ENCODE data around the gene NF1.

Gene NF1

DNA sequence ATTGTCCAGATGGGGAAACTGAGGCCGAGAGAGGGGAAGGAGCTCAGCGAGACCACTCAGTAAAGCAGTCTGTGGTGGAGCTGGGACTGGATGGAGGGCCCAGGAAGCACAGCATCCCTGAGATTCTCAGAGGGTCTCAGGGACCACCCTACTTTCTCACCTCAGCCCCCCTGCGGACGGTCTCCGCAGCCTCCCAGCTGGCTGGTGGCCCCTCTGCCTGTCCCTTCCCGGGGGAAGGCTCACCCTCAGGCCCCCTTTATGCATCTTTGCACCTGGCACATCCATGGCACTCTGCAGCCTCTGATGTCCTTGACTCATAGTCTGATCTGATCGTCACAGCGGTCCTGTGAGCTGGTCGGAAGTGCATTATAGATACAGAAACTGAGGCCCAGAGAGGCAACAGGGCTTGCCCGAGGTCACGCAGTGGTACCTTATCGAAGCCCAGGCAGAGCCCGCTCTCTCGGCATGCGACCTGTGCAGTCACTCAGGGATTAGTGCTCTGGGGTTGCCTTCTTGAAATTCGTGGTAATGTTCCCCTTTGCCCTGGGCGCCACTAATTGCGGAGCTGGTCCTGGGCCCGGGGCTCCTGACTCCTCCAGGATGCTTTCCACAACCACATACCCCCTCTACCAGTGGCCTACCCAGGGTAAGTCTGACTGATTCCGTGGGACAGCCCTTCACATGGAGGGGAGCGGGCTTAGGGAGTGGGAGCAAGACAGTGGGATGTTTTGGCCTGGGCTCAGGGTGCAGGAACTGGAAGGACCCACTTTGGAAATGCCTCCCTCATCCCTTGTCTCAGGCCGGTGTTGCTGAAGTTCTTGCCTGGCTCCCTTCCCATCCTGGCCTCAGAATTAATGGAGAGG, 321.1 kb downstream of the NF1 start:
- no peak for DNase-seq

DNA sequence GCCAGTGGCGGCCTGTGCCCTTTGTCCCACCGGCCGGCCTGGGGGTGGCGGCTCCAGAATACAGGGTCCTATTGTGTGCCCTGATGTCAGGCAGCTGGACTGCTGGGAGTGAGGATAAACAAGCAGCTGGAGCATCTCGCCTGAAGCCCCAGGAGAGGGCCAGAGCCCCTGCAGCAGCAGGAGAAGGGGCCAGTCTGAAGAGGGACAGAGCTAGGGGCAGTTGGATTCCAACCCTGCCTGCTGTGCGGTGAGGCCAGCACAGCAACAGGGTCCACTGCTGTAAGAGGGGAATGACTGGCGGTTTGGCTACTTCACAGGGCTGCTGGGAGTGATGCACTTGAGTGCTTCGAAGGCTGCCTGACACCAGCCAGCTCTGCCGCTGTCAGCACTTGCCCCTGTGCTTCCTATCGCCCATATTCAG, 321.7 kb downstream of the NF1 start:
- DNase-seq: peak; percentile 27

DNA sequence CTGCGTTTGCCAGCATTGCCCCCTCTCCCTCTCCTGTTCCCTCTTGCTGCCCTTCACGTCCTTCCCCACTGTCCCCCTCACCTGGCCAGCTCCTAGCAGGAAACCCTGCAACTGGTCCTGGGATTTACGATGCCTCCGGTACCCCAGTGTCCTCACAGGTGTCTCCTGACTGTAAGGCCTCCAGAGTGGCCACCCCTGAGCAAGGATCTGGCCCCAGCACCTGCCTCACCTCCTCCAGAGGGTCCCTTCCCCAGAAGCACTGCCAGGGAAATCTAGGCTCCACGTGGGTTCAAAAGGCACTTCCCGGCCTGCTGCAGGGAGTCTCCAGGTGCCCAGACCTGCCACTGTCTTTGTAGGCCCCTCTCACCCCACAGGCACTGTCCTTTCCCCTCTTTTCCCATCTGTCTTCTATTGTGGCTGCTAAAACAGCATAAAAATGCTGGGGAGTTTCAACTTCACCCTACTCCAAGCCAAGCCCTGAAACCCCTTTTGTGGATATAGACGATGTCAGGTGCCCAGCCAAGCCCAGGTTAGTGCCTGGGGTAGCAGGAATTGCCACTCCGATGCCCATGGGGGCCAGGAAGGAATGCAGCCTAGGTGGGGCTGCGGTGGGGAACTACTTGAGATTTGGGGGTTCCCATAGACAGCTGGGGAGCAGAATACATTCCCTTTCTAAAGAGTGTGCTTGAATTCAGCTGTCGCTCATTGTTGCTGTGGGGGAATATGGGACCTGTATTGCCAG, 322.4 kb downstream of the NF1 start:
- DNase-seq: no peak

DNA sequence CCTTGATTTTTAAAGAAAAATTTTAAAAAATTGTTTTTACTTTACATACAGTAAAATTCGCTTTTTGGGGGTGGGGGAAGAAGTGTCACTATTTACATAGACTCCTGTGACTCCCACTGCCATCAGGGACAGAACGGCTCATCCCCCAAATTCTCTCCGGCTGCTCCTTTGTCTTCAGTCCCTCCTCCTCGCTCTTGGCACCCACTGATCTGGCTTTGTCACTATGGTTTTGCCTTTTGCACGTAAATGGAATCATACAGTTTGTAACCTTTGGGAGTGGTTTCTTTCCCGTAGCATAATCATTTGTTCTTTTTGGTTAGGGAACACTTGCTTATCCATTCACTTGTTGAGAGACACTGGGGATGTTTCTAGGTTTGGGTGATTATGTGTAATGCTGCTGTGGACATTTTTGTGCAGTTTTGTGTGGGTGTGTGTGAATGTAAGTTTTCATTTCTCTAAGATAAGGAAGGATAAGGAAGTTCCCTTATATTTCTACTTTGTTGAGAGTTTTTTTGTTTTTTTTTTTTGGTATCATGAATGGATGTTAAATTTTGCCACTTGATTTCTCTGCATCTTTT, 324.1 kb downstream of the NF1 start:
- no peak for DNase-seq

DNA sequence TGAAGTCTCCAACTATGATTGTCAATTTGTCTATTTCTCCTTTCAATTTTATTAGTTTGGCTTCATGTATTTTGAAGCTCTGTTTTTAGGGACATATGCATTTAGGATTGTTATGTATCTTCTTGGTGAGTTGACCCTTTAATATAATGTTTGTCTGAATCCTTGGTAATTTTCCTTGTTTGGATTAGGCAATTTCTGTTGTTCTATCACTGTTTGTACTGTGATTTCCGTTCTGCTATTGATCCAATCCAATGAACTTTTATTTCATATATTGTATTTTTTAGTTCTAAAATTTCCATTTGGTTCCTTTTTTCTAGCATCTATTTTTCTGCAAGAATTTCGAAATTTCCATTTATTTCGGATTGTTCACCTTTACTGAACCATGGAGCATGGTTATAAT, 327.7 kb downstream of the NF1 start:
- DNase-seq: no peak

DNA sequence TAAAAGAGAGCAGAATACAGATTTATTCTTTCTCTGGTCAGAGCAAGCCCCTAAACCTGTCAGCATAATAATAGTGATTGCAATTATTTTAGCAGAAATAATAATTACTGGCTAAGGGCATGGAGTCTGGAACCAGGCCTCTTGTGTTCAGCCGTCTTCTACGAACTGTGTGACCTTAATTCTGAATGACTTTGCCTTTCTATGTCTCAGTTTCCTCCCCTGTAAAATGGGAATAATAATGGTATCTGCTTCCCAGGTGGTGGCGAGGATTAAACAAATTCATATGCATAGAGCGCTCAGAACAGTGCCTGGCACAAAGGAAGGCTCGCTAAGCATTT, 330.1 kb downstream of the NF1 start:
- no peak for DNase-seq

DNA sequence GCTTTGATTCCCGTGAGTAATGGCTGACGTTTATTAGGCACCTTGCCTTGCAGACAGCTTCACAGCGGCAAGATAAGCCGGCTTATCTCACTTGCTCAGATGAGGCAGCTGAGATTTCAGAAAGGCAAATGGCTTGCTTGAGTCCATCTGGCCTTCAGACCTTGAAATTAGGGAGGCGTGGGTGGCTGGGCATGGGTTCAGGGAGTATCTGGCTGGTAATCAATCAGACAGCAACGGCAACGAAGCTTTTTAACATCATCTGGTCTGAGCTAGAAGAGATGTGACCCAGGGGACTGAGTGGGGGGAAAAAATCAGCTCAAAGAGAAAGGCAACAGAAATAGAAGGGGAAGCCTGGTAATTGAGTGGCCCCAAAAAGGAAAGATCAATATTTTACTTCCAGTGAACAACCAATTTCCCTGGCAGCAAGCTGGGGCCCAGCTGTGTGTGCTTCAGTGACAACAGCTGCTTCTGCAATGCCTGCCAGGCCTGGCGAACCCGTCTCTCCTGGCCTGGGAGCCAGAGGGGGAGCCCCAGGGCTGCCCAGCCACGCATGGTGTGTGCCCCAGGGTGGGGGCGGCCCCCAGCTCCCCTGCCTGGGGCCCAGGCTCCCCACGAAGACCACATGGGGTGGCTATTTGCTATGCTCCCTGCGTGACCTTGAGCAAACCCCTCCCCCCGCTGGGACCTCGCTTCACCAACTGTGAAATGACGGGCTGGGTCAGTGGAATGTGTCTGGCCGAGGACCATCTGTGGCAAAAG, 330.7 kb downstream of the NF1 start:
- DNase-seq: peak; percentile 66
